Loucy (cell line): ENCODE results near the gene STH.

ENCODE experiments used
- H2AFZ ChIP-seq: fragments of 200-600 bp; sonication (generic); 2 replicates; pipeline ENCODE4 v1.6.0; 2016; ENCODE audit warnings: antibody characterized with exemption, mild to moderate bottlenecking, low read length, moderate library complexity
- H3F3A ChIP-seq: fragments of 200-600 bp; 2 replicates; pipeline ENCODE4 v1.6.0; 2016; ENCODE audit warnings: antibody characterized with exemption, low read depth, mild to moderate bottlenecking
- H3K27me3 ChIP-seq: fragments of 200-600 bp; sonication (generic); 2 replicates; pipeline ENCODE4 v1.6.1; 2014; ENCODE audit warnings: low read length, mild to moderate bottlenecking; ENCODE audit not compliant: insufficient read depth, poor library complexity, severe bottlenecking
- H3K36me3 ChIP-seq: fragments of 200-600 bp; sonication (generic); 2 replicates; pipeline ENCODE4 v1.6.1; 2016; ENCODE audit warnings: low read length; ENCODE audit not compliant: insufficient read depth
- H3K4me1 ChIP-seq: fragments of 200-600 bp; sonication (generic); 2 replicates; pipeline ENCODE4 v1.5.1; 2014; ENCODE audit warnings: low read length, mild to moderate bottlenecking; ENCODE audit not compliant: insufficient read depth, poor library complexity, severe bottlenecking
- H3K4me2 ChIP-seq: fragments of 200-600 bp; sonication (generic); 2 replicates; pipeline ENCODE4 v1.6.0; 2014; ENCODE audit warnings: antibody characterized with exemption, low read length, low read depth, mild to moderate bottlenecking; ENCODE audit not compliant: poor library complexity, severe bottlenecking
- H3K4me3 ChIP-seq: fragments of 200-600 bp; sonication (generic); 2 replicates; pipeline ENCODE4 v1.5.1; 2014; ENCODE audit warnings: low read length, mild to moderate bottlenecking, mixed read lengths; ENCODE audit not compliant: poor library complexity, severe bottlenecking
- H3K79me2 ChIP-seq: fragments of 200-600 bp; sonication (generic); 2 replicates; pipeline ENCODE4 v1.6.1; 2014; ENCODE audit warnings: low read length; ENCODE audit not compliant: insufficient read depth
- H3K9ac ChIP-seq: fragments of 200-600 bp; sonication (generic); 2 replicates; pipeline ENCODE4 v1.6.0; 2014; ENCODE audit warnings: mild to moderate bottlenecking, low read depth, low read length, moderate library complexity; ENCODE audit not compliant: poor library complexity, severe bottlenecking
- H3K9me2 ChIP-seq: fragments of 200-600 bp; sonication (generic); replicated peaks from 2 replicates; pipeline ENCODE4 v1.6.1; 2016; ENCODE audit warnings: low read depth, low read length, mixed read lengths
- H3K9me3 ChIP-seq: fragments of 200-600 bp; sonication (generic); 2 replicates; pipeline ENCODE4 v1.6.1; 2014; ENCODE audit warnings: mild to moderate bottlenecking, antibody characterized with exemption, low read length, low read depth; ENCODE audit not compliant: insufficient read depth
- H4K20me1 ChIP-seq: fragments of 200-600 bp; sonication (generic); 2 replicates; pipeline ENCODE4 v1.6.0; 2014; ENCODE audit warnings: antibody characterized with exemption, low read length, mild to moderate bottlenecking; ENCODE audit not compliant: insufficient read depth, poor library complexity, severe bottlenecking
- CTCF ChIP-seq: fragments of 200-600 bp; sonication (generic); conservative IDR thresholded peaks from 2 replicates; pipeline ENCODE4 v1.5.1; 2014; ENCODE audit warnings: mild to moderate bottlenecking, antibody characterized with exemption, low read length
- EZH2phosphoT487 ChIP-seq: fragments of 200-600 bp; IDR thresholded peaks from 2 replicates; pipeline ENCODE4 v1.6.1; 2018; ENCODE audit warnings: antibody characterized with exemption, mild to moderate bottlenecking, moderate library complexity, borderline replicate concordance

The STH gene

GRCh38 chr17:45982791-45983613 is 16.0 kb upstream of the STH start:
- TF ChIP-seq CTCF, result no peak
- TF ChIP-seq EZH2phosphoT487, result no peak
- H3K9me2 ChIP-seq, result no peaks in the 10 kb centered on the region
- H3K4me3 ChIP-seq, result no peak overlapping the region
- H3K9ac ChIP-seq, result no peak overlapping the region
- no peaks in the 10 kb centered on the region for H3K4me1 ChIP-seq
- H3K79me2 ChIP-seq, result no peaks in the 10 kb centered on the region
- no peaks in the 10 kb centered on the region for H3K9me3 ChIP-seq
- no peaks in the 10 kb centered on the region for H3F3A ChIP-seq
- H3K4me2 ChIP-seq, result no peak overlapping the region
- H4K20me1 ChIP-seq, result no peaks in the 10 kb centered on the region
- no peaks in the 10 kb centered on the region for H3K36me3 ChIP-seq
- no peaks in the 10 kb centered on the region for H3K27me3 ChIP-seq
- no peak overlapping the region for H2AFZ ChIP-seq

- Histone ChIP-seq H3K4me3 (no peak overlapping the region), H3K9me3 (no peaks in the 10 kb centered on the region), H3K79me2 (no peaks in the 10 kb centered on the region), H3K36me3 (no peaks in the 10 kb centered on the region), H3K9ac (no peak overlapping the region), H3K4me2 (no peak overlapping the region), H3K4me1 (no peaks in the 10 kb centered on the region), H2AFZ (no peak overlapping the region), H3K9me2 (no peaks in the 10 kb centered on the region), H3K27me3 (no peaks in the 10 kb centered on the region), H3F3A (no peaks in the 10 kb centered on the region), H4K20me1 (no peaks in the 10 kb centered on the region)
- TF ChIP-seq EZH2phosphoT487 (no peak), CTCF (no peak)
Measured at GRCh38 chr17:45983614-45984310, 15.3 kb upstream of the STH start.

- Histone ChIP-seq H3K4me1 (no peaks in the 10 kb centered on the region), H2AFZ (no peak overlapping the region), H3K4me2 (no peak overlapping the region), H3K79me2 (no peaks in the 10 kb centered on the region), H3K9ac (no peak overlapping the region), H3F3A (no peaks in the 10 kb centered on the region), H3K36me3 (no peaks in the 10 kb centered on the region), H3K27me3 (no peaks in the 10 kb centered on the region), H3K4me3 (no peak overlapping the region), H4K20me1 (no peaks in the 10 kb centered on the region), H3K9me3 (no peaks in the 10 kb centered on the region), H3K9me2 (no peaks in the 10 kb centered on the region)
- no peak for TF ChIP-seq CTCF
- TF ChIP-seq EZH2phosphoT487, result no peak
Measured at GRCh38 chr17:45984368-45984767, 14.7 kb upstream of the STH start.
